EH (cell line): ENCODE data around the gene VPS16.

Source experiments
- DNase-seq: peaks from one replicate; pipeline ENCODE4 v3.0.0-alpha.2; 2015; ENCODE audit warnings: low read depth

Gene VPS16

GRCh38 chr20:2835331-2835796 is 5.2 kb upstream of the VPS16 start:
- no peak for DNase-seq

GRCh38 chr20:2836035-2836434 is 4.5 kb upstream of the VPS16 start:
- DNase-seq, result no peak

- DNase-seq, result peak; percentile 23
Measured at GRCh38 chr20:2837221-2837960, 3.2 kb upstream of the VPS16 start.

GRCh38 chr20:2838170-2838797 is 2.3 kb upstream of the VPS16 start:
- DNase-seq, result no peak

- DNase-seq, result no peak
Measured at GRCh38 chr20:2838847-2839671, 1.5 kb upstream of the VPS16 start.

- no peak for DNase-seq
Measured at GRCh38 chr20:2839732-2840137, 810 bp upstream of the VPS16 start.

GRCh38 chr20:2840967-2841531 is 504 bp downstream of the VPS16 start:
- DNase-seq, result peak; percentile 84

GRCh38 chr20:2845607-2846006 is 5.1 kb downstream of the VPS16 start:
- no peak for DNase-seq

GRCh38 chr20:2846698-2847097 is 6.2 kb downstream of the VPS16 start:
- DNase-seq, result no peak

GRCh38 chr20:2847802-2848201 is 7.3 kb downstream of the VPS16 start:
- no peak for DNase-seq

GRCh38 chr20:2849529-2849928 is 9.0 kb downstream of the VPS16 start:
- no peak for DNase-seq

- DNase-seq, result no peak
Measured at GRCh38 chr20:2851086-2851485, 10.5 kb downstream of the VPS16 start.

GRCh38 chr20:2858591-2858990 is 18.0 kb downstream of the VPS16 start:
- no peak for DNase-seq

- peak; percentile 90 for DNase-seq
Measured at GRCh38 chr20:2859330-2860121, 19.0 kb downstream of the VPS16 start.

GRCh38 chr20:2864626-2865025 is 24.1 kb downstream of the VPS16 start:
- DNase-seq, result no peak

GRCh38 chr20:2865101-2865500 is 24.6 kb downstream of the VPS16 start:
- DNase-seq, result no peak

- no peak for DNase-seq
Measured at GRCh38 chr20:2865630-2866029, 25.1 kb downstream of the VPS16 start.

- no peak for DNase-seq
Measured at GRCh38 chr20:2866236-2866635, 25.7 kb downstream of the VPS16 start.

- DNase-seq, result no peak
Measured at GRCh38 chr20:2867081-2867864, 26.7 kb downstream of the VPS16 start.

GRCh38 chr20:2869381-2869780 is 28.8 kb downstream of the VPS16 start:
- DNase-seq, result no peak

GRCh38 chr20:2871111-2871465 is 30.5 kb downstream of the VPS16 start:
- peak; percentile 27 for DNase-seq
